Prostate gland (tissue), 2 donors: ENCODE results near the gene NAT9.

ENCODE experiments used
- POLR2AphosphoS5 ChIP-seq: sonication (generic); formaldehyde crosslinking; IDR thresholded peaks from one replicate; pipeline ENCODE4 v1.6.1; 2017; ENCODE audit warnings: antibody characterized with exemption
- TF ChIP-seq, protein P1 (sequence below), 4 experiments: fragments of 200-600 bp in 2 of 4; fragments of 450-650 bp in 2 of 4; sonication (generic) in 2 of 4; IDR thresholded peaks; 1 replicate in 3 of 4; 2 replicates in 1 of 4; pipeline ENCODE4 v1.5.1; 2016 to 2019; ENCODE audit warnings: antibody characterized with exemption in 4 of 4, mild to moderate bottlenecking in 2 of 4, moderate library complexity in 2 of 4

GRCh38 chr17:74815550-74816370 lies 39.6 kb upstream of the NAT9 start:
- TF ChIP-seq, protein P1, sequence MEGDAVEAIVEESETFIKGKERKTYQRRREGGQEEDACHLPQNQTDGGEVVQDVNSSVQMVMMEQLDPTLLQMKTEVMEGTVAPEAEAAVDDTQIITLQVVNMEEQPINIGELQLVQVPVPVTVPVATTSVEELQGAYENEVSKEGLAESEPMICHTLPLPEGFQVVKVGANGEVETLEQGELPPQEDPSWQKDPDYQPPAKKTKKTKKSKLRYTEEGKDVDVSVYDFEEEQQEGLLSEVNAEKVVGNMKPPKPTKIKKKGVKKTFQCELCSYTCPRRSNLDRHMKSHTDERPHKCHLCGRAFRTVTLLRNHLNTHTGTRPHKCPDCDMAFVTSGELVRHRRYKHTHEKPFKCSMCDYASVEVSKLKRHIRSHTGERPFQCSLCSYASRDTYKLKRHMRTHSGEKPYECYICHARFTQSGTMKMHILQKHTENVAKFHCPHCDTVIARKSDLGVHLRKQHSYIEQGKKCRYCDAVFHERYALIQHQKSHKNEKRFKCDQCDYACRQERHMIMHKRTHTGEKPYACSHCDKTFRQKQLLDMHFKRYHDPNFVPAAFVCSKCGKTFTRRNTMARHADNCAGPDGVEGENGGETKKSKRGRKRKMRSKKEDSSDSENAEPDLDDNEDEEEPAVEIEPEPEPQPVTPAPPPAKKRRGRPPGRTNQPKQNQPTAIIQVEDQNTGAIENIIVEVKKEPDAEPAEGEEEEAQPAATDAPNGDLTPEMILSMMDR (IDR thresholded peaks at IDR 0.05), result no peak
- TF ChIP-seq POLR2AphosphoS5, result no peak
